ENCODE results near the gene AVEN. TPM values are rescaled to one million over a fixed set of nuclear protein-coding genes. Genes with fewer than 3 reads are reported as not detected.

AVEN gene
- total and polyA plus RNA-seq, 12 donors = 6.9 to 22.9 (median 13.7) TPM

GRCh38 chr15:33857726-33858125 lies 181.3 kb downstream of the AVEN start:
- H3K9me3 ChIP-seq (replicated peaks in 1 of 3) = no peaks in the 10 kb centered on the region
- H3K4me1 ChIP-seq (replicated peaks in 1 of 2) = no peaks in the 10 kb centered on the region
- intact Hi-C loops (cut with DNase I) = no loop called here
- no peaks in the 10 kb centered on the region for H3K36me3 ChIP-seq (replicated peaks in 1 of 2)
- TF ChIP-seq CTCF (IDR thresholded peaks at IDR 0.05) = no peak
- no peak for TF ChIP-seq POLR2A (IDR thresholded peaks at IDR 0.05)
- no peak for DNase-seq
- H3K4me3 ChIP-seq = no peak overlapping the region
- no peak overlapping the region for H3K27ac ChIP-seq
- no peaks in the 10 kb centered on the region for H3K27me3 ChIP-seq
- 98 to 99% (median 98%) methylated on average over 13 of the region's 13 CpGs for WGBS, 4 donors

- intact Hi-C loops (cut with DNase I) = no loop called here
- DNase-seq = peak in 2 of 7 donors; percentile 14 to 38
- H3K27ac ChIP-seq = peak overlapping the region in 1 of 5 donors; percentile 42
- TF ChIP-seq CTCF (IDR thresholded peaks at IDR 0.05) (no peak), POLR2A (IDR thresholded peaks at IDR 0.05) (no peak)
- no peaks in the 10 kb centered on the region for H3K27me3 ChIP-seq
- no peaks in the 10 kb centered on the region for H3K9me3 ChIP-seq (replicated peaks in 1 of 3)
- no peaks in the 10 kb centered on the region for H3K36me3 ChIP-seq (replicated peaks in 1 of 2)
- no peaks in the 10 kb centered on the region for H3K4me1 ChIP-seq (replicated peaks in 1 of 2)
- no peak overlapping the region for H3K4me3 ChIP-seq
- WGBS, 4 donors = 53 to 60% (median 58%) methylated on average over 2 of the region's 2 CpGs
Observed at GRCh38 chr15:33852570-33852969, 186.4 kb downstream of the AVEN start.

- H3K9me3 ChIP-seq (replicated peaks in 1 of 3) = no peaks in the 10 kb centered on the region
- H3K4me3 ChIP-seq = no peak overlapping the region
- peak overlapping the region in 1 of 5 donors; percentile 42 for H3K27ac ChIP-seq
- H3K27me3 ChIP-seq = no peaks in the 10 kb centered on the region
- no peak for DNase-seq
- no peaks in the 10 kb centered on the region for H3K4me1 ChIP-seq (replicated peaks in 1 of 2)
- TF ChIP-seq POLR2A (IDR thresholded peaks at IDR 0.05) = no peak
- TF ChIP-seq CTCF (IDR thresholded peaks at IDR 0.05) = no peak
- no peaks in the 10 kb centered on the region for H3K36me3 ChIP-seq (replicated peaks in 1 of 2)
- intact Hi-C loops (cut with DNase I) = no loop called here
- WGBS, 4 donors = 67 to 83% (median 74%) methylated on average over 1 of the region's 1 CpG
Observed at GRCh38 chr15:33852094-33852493, 186.9 kb downstream of the AVEN start.

GRCh38 chr15:33851079-33851478 lies 187.9 kb downstream of the AVEN start:
- Histone ChIP-seq H3K9me3 (replicated peaks in 1 of 3) (no peaks in the 10 kb centered on the region), H3K4me1 (replicated peaks in 1 of 2) (no peaks in the 10 kb centered on the region), H3K27me3 (no peaks in the 10 kb centered on the region), H3K27ac (no peak overlapping the region), H3K4me3 (no peak overlapping the region), H3K36me3 (replicated peaks in 1 of 2) (no peaks in the 10 kb centered on the region)
- no peak for DNase-seq
- TF ChIP-seq POLR2A (IDR thresholded peaks at IDR 0.05) (no peak), CTCF (IDR thresholded peaks at IDR 0.05) (no peak)
- intact Hi-C loops (cut with DNase I) = no loop called here
- 70 to 91% (median 84%) methylated on average over 1 of the region's 1 CpG for WGBS, 4 donors
